Measurements from ENCODE around the gene KCNQ1.

Gene KCNQ1

GRCh38 chr11:2559527-2560311, 114.9 kb downstream of the KCNQ1 start:
- peak; percentile 9 for DNase-seq

- DNase-seq, result peak; percentile 10
These were observed 117.1 kb downstream of the KCNQ1 start for GRCh38 chr11:2561696-2562581.

- DNase-seq, result peak; percentile 9
These were observed 118.0 kb downstream of the KCNQ1 start for GRCh38 chr11:2562890-2563212.

DNA sequence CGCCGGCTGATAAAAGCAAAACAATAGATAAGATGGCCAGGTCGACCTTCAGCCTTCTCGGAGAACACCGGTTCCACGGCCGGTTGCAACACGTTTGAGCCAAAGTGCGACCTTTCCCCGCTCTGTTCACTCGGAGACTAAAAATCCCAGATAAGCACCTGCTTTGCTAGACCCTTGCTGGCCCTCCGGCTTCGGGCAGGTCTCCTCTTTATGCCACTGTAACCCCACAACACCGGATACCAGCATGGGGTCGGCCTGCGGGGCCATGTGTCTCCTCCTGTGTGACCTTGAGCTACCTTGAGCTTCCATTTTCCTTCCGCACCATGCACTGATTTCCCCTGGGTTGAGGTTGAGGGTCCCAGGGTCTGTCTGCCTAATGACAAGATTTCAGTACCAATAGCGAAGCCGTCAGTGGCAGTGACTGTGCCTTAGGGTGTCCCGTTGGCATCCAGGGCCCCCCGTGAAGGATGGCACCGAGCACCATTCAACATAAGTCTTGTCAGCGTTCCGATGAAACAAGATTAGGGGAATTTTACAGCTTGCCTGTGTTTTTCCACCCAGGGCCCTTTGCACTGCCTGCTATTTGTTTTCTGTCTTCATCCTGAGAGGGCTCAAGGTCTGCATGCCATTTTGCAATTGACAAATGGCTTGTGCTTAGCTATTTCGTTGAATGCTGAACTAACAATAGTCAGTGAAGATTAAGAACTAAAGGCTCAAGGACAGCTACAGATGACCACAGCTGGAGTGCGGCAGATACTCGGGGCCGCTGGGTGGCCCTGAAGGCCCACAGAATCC, 118.6 kb downstream of the KCNQ1 start:
- DNase-seq, result peak; percentile 3

DNA sequence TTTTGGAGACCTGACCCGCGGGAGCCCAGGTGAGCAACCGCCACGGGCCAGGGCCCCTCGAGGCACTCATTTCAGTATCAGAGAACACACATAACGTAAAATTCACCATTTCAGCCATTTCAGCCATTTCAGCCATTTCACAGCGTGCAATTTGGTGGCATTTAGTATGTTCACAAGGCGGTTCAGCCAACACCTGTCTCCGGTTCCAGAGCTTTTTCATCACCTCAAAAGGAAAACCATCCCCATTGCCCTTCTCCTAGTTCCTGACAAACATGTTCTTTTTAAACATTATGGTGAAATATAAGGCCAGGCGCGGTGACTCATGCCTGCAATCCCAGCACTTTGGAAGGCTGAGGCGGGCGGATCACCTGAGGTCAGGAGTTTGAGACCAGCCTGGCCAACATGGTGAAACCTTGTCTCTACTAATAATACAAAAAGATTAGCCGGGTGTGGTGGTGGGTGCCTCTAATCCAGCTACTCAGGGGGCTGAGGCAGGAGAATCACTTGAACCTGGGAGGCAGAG, 119.3 kb downstream of the KCNQ1 start:
- peak; percentile 7 for DNase-seq

DNA sequence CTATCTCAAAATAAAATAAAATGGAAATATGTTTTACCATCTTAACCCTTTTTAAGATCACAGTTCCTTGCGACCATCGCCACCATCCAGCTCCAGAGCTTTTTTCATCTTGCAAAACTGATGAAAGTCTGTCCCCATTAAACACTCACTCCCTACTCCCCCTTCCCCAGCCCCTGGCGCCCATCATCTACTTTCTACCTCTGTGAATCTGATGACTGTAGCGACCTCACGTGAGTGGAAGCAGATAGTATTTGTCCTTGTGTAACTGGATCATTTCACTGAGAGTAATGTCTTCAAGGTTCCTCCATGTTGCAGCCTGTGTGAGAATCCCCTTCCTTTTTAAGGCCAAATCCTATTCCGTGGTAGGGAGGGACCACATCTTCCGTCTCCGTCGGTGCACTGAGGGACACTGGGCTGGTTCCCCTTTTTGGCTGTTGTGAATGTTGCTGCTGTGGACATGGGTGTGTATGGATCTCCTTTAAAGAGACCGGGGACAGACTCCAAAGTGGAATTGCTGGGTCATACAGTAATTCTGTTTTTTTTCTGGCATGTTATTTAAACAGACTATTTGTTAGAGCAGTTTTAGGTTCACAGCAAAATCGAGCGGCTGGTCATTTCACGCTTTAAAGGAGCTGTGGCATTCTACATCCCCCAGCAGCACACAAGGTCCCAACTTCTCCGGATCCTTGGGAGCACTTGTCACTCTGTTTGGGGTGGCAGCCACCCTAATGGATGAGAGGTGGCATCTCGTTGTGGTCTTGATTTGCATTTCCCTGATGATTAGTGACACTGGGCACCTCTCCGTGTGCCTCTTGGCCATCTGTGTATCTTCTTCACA, 120.0 kb downstream of the KCNQ1 start:
- peak; percentile 16 for DNase-seq

DNA sequence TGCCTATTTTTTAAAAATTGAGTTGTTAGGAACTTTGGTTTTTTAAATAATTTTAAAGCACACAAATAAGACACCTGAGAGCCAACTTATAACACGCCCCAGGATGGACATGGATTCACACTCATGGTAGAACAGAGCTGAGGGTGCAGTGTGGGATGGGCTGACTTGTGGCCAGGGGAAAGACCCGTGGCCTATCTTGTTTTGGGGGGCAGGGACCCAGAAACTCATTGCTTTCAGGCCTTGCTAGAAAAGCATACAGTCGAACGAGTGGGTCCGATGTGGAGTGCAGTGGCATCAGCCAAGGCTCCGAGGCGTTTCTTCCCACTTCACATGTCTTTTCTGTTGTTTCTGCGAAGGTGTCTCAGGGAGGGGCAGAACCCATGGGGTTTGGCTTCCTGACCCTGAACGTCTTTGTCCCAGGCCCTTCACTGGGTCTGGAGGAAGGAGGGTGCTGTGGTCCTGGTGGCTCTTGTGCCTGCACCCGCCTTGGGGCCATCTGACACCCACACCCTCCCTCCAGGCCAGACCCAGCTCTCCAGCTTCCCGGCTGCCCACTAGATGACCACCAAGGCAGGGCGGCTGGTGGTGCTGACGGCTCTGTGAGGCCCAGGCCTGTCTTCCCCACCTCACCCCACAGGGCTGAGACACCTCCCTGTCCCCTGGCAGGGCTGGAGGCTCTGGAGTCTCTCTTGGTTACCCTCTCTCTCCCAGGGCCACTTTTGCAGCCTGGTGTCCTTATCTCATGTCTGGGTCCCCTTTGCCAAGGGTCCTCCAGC, 120.8 kb downstream of the KCNQ1 start:
- peak; percentile 13 for DNase-seq

DNA sequence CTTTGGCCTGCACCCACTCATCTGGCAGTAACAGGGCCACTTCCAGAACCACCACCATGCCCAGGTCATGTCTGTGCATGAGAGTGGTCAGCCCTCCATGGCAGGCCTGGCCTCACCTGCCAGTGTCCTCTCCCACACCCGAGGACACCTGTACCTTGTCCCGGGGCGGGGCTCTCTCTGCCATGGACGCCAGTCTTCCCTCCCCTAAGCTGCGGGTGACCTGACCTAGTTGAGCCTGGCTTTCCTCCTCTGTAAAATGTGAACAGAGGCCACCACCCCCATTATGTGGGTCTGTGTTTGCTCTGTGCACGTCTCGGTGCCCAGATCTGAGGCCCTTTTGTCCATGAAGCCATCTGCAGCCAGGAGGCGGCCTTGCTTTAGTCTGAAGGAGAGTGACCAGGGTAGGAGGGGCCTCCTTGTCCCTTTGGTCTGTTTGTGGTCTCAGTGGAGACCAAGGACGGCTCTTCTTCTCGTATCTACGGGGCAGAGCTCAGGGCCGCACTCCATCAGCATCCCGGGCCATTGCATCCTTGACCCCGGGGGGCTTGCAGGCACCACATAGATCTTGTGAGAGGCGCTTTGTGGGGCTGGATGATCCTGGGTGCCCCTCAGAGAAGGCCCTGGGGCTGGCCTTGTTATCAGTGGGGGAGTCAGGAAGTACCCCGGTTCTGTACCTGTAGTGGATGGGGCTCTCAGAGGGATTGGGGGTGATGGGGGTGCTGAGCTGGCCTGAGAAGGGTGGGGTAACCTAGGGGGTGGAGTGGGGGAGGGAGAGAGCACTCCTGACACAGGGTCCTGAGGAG, 121.6 kb downstream of the KCNQ1 start:
- no peak for DNase-seq

DNA sequence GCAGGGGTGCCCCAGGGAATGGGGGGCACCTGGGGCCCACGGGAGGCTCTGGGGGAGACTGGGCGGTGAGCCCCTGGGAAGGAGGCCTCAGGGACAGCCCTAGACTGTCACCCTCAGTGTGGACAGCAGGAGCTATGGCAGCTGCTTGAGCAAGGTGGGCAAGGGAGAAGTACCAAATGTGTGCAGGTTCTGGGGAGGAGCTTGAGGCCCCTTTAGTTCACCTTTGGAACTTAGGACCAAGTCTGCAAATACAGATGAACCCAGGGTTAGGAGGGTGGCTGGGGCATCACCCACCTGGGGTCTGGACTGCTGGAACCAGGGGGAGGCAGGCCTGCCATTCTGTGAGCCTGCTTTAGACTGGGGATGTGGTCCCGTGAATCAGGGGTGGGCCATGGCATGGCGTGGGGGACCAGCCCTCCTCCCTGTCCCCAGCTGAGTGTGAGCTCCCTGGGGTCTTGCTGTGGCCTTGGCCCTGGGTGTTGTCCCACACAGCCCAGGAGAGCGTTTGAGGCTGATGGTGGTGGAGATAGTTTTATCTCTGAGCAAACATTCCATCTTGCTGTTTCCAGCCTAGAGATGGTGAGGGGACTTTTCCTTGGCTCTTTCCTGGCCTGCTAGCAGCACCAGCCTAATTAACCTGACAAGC, 122.3 kb downstream of the KCNQ1 start:
- DNase-seq, result peak; percentile 6

- DNase-seq, result no peak
These were observed 124.5 kb downstream of the KCNQ1 start for GRCh38 chr11:2569321-2569721.

- no peak for DNase-seq
These were observed 125.0 kb downstream of the KCNQ1 start for GRCh38 chr11:2569731-2570210.

GRCh38 chr11:2570211-2570811, 125.5 kb downstream of the KCNQ1 start:
- DNase-seq, result no peak

- no peak for DNase-seq
These were observed 126.2 kb downstream of the KCNQ1 start for GRCh38 chr11:2570841-2571597.

DNA sequence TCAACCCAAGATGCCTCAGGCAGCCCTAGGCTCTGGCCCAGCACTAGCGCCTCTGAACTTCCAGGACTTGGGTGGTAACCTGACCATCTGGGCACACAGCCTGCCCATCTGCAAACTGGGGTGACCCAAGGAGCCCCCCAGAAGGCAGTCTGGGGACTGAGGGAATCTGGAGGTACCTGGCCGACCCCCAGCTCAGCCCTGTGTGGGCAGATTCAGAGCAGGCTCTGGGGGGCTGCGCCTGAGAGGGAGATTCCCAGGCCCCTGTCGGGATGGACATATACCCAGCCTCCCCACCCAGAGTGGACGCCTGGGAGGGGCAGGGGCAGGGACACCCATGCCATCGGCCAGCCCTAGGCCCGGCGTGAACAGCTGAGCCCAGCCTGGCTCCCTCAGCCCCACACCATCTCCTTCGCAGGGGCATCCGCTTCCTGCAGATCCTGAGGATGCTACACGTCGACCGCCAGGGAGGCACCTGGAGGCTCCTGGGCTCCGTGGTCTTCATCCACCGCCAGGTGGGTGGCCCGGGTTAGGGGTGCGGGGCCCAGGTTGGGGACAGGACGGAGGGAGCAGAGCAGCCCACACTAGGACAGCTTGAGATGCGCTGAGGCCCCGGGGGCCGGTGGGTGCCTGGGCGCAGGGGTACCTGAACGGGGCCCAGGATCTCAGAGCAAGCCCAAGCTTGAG, 126.9 kb downstream of the KCNQ1 start:
- DNase-seq, result no peak

DNA sequence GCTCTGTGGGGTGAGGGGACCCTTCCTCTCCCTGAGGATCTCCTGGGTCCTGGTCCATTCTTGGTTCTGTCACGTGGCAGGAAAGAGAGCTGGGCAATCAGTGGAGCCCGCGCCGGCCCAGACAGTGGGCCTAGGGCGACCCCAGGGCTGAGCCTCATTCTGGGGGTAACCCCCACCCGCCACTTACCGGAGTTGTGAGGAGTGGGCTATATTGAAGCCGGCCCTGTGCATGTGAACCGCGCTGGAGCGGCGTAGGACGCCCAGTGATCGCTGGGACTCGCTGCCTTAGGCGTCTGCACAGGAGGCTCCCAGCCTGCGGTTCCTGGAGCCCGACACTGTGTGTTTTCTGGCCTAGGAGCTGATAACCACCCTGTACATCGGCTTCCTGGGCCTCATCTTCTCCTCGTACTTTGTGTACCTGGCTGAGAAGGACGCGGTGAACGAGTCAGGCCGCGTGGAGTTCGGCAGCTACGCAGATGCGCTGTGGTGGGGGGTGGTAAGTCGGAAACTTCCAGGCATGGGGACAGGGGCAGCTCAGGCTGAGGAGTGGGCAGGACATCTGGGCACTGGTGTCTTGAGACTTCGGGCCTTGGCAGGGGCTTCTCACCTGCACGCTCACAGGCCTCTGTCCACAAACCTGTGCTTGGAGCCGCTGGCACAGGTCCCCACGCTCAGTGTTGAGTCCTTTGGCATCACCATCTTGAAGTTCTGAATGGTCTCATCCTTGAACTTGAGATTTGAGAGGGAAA, 127.9 kb downstream of the KCNQ1 start:
- DNase-seq, result no peak

GRCh38 chr11:2573240-2574042, 128.6 kb downstream of the KCNQ1 start:
- no peak for DNase-seq
